ENCODE data around the gene KCTD13. TPM values are rescaled to one million over a fixed set of nuclear protein-coding genes. Genes with fewer than 3 reads are reported as not detected.

Gene KCTD13
- total RNA-seq, 1 experiment from 2014 or later: 40.7 TPM

GRCh38 chr16:29915590-29916247 lies 10.3 kb downstream of the KCTD13 start (continued):
- TF ChIP-seq ATF3 (IDR thresholded peaks at IDR 0.05): no peak
- no peak for TF ChIP-seq POLR2A (IDR thresholded peaks at IDR 0.05; ENCODE audit: borderline replicate concordance, extremely low read depth, insufficient read depth, insufficient read length)

- ChIA-PET RAD21 (ENCODE audit: low non-redundant PET in 1 of 2, low total read pairs in 2 of 2, uncharacterized antibody in 2 of 2, unreplicated experiment in 2 of 2) (no interaction called here), CTCF (no interaction called here), POLR2A (interaction anchor here (0.7 to 1.3 kb wide), 2 partner anchors 12 to 60 kb away, joined by 3 read pairs; no protein-coding TSS in a partner anchor)
- no peak overlapping the region for H3K4me2 ChIP-seq (ENCODE audit: low read length)
- no peaks in the 10 kb centered on the region for H3K27me3 ChIP-seq (ENCODE audit: insufficient read depth, low read length)
- no peak overlapping the region for H2AFZ ChIP-seq (ENCODE audit: low read depth, low read length, poor library complexity, severe bottlenecking)
- no peaks in the 10 kb centered on the region for H3K9me2 ChIP-seq (ENCODE audit: insufficient read depth)
- BruUV-seq (replicated peaks): no TSS peak
- H3K79me2 ChIP-seq (ENCODE audit: insufficient read depth, low read length): 0 out of 2 replicates have a peak, but pooled peaks cover 4% of the 10 kb centered on the region
- H3K4me3 ChIP-seq (replicated peaks in 1 of 2; ENCODE audit: low read depth in 1 of 2, low read length in 2 of 2): no peak overlapping the region
- H3K36me3 ChIP-seq (ENCODE audit: control insufficient read depth in 1 of 2, insufficient read depth in 2 of 2, low read length in 2 of 2): peaks cover 0 to 7% of the 10 kb centered on the region in 2 experiments; a peak in 3 of 4 replicates
- DNase-seq (ENCODE audit: low read depth, low spot score) (no peak), ATAC-seq (no peak)
- H3K4me1 ChIP-seq (ENCODE audit: control insufficient read depth in 1 of 2, insufficient read depth in 2 of 2, low read length in 2 of 2): no peaks in the 10 kb centered on the region
- no peaks in the 10 kb centered on the region for H3K9me3 ChIP-seq (ENCODE audit: control insufficient read depth in 1 of 2, insufficient read depth in 1 of 2, low read depth in 1 of 2, low read length in 2 of 2)
- no peak overlapping the region for H3K9ac ChIP-seq (ENCODE audit: low read length)
- no peak overlapping the region for H3K27ac ChIP-seq (ENCODE audit: low read depth, low read length)
- no peaks in the 10 kb centered on the region for H4K20me1 ChIP-seq (ENCODE audit: insufficient read depth)
- TF ChIP-seq MAX (IDR thresholded peaks at IDR 0.05) (no peak), SRF (IDR thresholded peaks at IDR 0.05; ENCODE audit: low read depth) (no peak), REST (IDR thresholded peaks at IDR 0.05; ENCODE audit: low read depth) (no peak), ZNF274 (IDR thresholded peaks at IDR 0.05; ENCODE audit: low read depth, low read length) (no peak), SIN3A (IDR thresholded peaks at IDR 0.05; ENCODE audit: low read depth) (no peak), ATF3 (IDR thresholded peaks at IDR 0.05) (no peak)
- intact Hi-C loops (cut with micrococcal nuclease): no loop called here
These were observed 12.5 kb downstream of the KCTD13 start for GRCh38 chr16:29913514-29913913.

Data from HCT116 (cell line).